Calu3 (cell line): ENCODE measurements around the gene FGF19. TPM values are rescaled to one million over a fixed set of nuclear protein-coding genes. Genes with fewer than 3 reads are reported as not detected.
A peak's percentile ranks its signal among the peaks of the same experiment; 100 is the strongest.

Experiments used
- BruUV-seq: library from RNA; stranded (reverse); fragments of 400-500 nt; replicated peaks from 2 replicates; lab custom pipeline; 2021; lab: Mats Ljungman, UMichigan
- CTCF ChIA-PET: fragments of 300-600 bp; sonication (Branson Sonifier 250); formaldehyde crosslinking; loops from one replicate; lab custom pipeline; 2022; ENCODE audit warnings: antibody characterized with exemption; lab: Charles Lee
- DNase-seq: peaks from one replicate; pipeline ENCODE4 v3.0.0; 2022
- H3K27ac Mint-ChIP-seq: one replicate; pipeline ENCODE4 v1.8.0; 2022; ENCODE audit warnings: mixed read lengths; ENCODE audit not compliant: unreplicated experiment
- H3K27me3 Mint-ChIP-seq: one replicate; pipeline ENCODE4 v1.8.0; 2022; ENCODE audit warnings: mixed read lengths; ENCODE audit not compliant: unreplicated experiment
- H3K36me3 Mint-ChIP-seq: one replicate; pipeline ENCODE4 v1.8.0; 2022; ENCODE audit warnings: mild to moderate bottlenecking, moderate library complexity, mixed read lengths; ENCODE audit not compliant: insufficient read depth, unreplicated experiment
- H3K4me1 Mint-ChIP-seq: one replicate; pipeline ENCODE4 v1.8.0; 2022; ENCODE audit warnings: mild to moderate bottlenecking, low read depth, mixed read lengths; ENCODE audit not compliant: unreplicated experiment
- H3K4me3 Mint-ChIP-seq: one replicate; pipeline ENCODE4 v1.8.0; 2022; ENCODE audit warnings: mild to moderate bottlenecking, low read depth, moderate library complexity, mixed read lengths; ENCODE audit not compliant: unreplicated experiment
- H3K9me3 Mint-ChIP-seq: one replicate; pipeline ENCODE4 v1.8.0; 2022; ENCODE audit warnings: low read depth, mixed read lengths; ENCODE audit not compliant: unreplicated experiment
- intact Hi-C: fragments of 100-400 bp; cut with micrococcal nuclease; formaldehyde crosslinking; loops from one replicate; pipeline ENCODE4 v1.10.0; 2022; ENCODE audit not compliant: unreplicated experiment
- total RNA-seq: library from RNA; stranded (reverse); gene quantifications from 2 replicates; pipeline ENCODE4 v1.2.3, GENCODE V29; 2022
- TF ChIP-seq, protein P1 (sequence below): fragments of 200-600 bp; IDR thresholded peaks from one replicate; pipeline ENCODE4 v1.8.0; 2022; ENCODE audit warnings: antibody characterized with exemption; ENCODE audit not compliant: unreplicated experiment

Gene FGF19
- total RNA-seq, 1 experiment from 2014 or later: 1.4 TPM

- Mint-ChIP-seq H3K9me3 (no peaks in the 10 kb centered on the region), H3K4me3 (no peak overlapping the region), H3K4me1 (no peaks in the 10 kb centered on the region), H3K27me3 (peaks cover 76% of the 10 kb centered on the region), H3K27ac (no peak overlapping the region), H3K36me3 (no peaks in the 10 kb centered on the region)
- no TSS peak for BruUV-seq
- intact Hi-C loops: no loop called here
- TF ChIP-seq, protein P1, sequence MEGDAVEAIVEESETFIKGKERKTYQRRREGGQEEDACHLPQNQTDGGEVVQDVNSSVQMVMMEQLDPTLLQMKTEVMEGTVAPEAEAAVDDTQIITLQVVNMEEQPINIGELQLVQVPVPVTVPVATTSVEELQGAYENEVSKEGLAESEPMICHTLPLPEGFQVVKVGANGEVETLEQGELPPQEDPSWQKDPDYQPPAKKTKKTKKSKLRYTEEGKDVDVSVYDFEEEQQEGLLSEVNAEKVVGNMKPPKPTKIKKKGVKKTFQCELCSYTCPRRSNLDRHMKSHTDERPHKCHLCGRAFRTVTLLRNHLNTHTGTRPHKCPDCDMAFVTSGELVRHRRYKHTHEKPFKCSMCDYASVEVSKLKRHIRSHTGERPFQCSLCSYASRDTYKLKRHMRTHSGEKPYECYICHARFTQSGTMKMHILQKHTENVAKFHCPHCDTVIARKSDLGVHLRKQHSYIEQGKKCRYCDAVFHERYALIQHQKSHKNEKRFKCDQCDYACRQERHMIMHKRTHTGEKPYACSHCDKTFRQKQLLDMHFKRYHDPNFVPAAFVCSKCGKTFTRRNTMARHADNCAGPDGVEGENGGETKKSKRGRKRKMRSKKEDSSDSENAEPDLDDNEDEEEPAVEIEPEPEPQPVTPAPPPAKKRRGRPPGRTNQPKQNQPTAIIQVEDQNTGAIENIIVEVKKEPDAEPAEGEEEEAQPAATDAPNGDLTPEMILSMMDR: no peak
- no peak for DNase-seq
- CTCF ChIA-PET: no interaction called here
Observed at GRCh38 chr11:69727266-69727665, 23.4 kb upstream of the FGF19 start.

DNA sequence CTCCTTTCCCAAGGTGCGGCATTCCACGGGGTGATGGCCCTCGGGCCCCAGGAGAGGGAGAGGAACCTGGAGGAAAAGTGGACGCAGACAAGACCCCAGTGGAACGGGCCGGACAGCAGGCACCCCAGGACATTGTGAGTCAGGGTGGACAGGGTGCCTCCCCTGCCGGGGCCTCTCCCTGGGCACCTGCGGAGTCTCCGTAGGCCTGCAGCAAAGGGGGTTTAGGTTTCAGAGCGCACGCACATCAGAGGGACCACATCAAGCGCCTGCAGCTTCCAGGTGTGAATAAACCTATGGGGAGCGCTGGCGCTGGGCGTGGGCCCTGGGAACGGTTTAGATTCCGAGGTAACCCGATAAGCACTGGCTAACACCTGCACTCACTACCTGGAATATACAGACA lies 22.7 kb upstream of the FGF19 start:
- intact Hi-C loops: no loop called here
- no peak overlapping the region for H3K27ac Mint-ChIP-seq
- CTCF ChIA-PET: no interaction called here
- H3K9me3 Mint-ChIP-seq: no peaks in the 10 kb centered on the region
- BruUV-seq: no TSS peak
- H3K4me1 Mint-ChIP-seq: no peaks in the 10 kb centered on the region
- H3K27me3 Mint-ChIP-seq: peaks cover 69% of the 10 kb centered on the region
- TF ChIP-seq, protein P1: no peak
- no peak for DNase-seq
- H3K36me3 Mint-ChIP-seq: no peaks in the 10 kb centered on the region
- no peak overlapping the region for H3K4me3 Mint-ChIP-seq

DNA sequence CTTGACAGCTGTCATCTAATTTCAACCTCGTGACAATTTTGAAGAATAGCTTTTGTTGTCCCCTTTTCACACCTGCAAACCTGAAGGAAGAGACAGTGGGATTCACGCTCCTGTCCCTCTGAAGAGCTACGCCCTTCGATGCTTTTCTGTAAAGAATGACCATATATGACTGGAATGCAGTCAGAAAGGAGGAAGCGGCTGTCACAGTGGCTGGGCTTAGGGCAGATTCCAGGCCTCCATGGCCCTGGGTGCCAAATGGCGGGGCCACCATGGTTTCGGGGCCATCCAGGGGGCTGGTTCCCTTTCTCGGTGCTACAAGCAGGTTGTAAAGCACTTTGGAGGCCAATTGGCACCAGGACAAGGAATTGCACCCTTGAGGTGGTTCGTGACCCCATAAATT lies 22.2 kb upstream of the FGF19 start:
- BruUV-seq: no TSS peak
- Mint-ChIP-seq H3K4me3 (no peak overlapping the region), H3K4me1 (no peaks in the 10 kb centered on the region), H3K27me3 (peaks cover 67% of the 10 kb centered on the region), H3K9me3 (no peaks in the 10 kb centered on the region), H3K36me3 (no peaks in the 10 kb centered on the region), H3K27ac (no peak overlapping the region)
- CTCF ChIA-PET: no interaction called here
- intact Hi-C loops: no loop called here
- DNase-seq: no peak
- TF ChIP-seq, protein P1: no peak

DNA sequence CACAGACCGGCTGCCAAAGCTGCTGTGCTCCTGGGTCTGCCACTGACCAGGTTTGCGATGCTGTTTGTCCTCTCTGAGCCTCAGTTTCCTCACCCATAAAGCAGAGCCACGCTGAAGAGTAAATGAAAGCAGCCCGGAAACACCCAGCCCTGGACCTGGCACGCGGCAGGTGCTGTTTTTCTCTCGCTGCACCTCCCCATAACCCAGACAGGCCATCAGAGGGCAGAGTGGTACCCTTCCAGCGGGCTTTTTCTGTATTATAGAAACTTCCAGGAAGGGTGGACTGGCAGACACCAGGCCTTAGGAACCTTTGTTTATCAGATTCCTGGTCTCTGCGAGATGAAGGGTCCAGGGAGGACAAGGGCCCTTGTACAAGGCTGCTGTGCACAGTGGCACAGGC lies 17.9 kb upstream of the FGF19 start:
- H3K9me3 Mint-ChIP-seq: no peaks in the 10 kb centered on the region
- DNase-seq: peak; percentile 48
- no peak overlapping the region for H3K4me3 Mint-ChIP-seq
- no peak overlapping the region for H3K27ac Mint-ChIP-seq
- no peaks in the 10 kb centered on the region for H3K4me1 Mint-ChIP-seq
- H3K27me3 Mint-ChIP-seq: peaks cover 53% of the 10 kb centered on the region
- TF ChIP-seq, protein P1: no peak
- intact Hi-C loops: loop anchor here (5.0 kb wide), 1 partner anchor 166 kb away; no protein-coding TSS in a partner anchor
- CTCF ChIA-PET: no interaction called here
- no TSS peak for BruUV-seq
- no peaks in the 10 kb centered on the region for H3K36me3 Mint-ChIP-seq
